H9 (cell line): Measurements from ENCODE around the gene BCL2L2. TPM values are rescaled to one million over a fixed set of nuclear protein-coding genes. Genes with fewer than 3 reads are reported as not detected.

Experiments used
- DNase-seq: peaks from one replicate; pipeline ENCODE4 v3.0.0-alpha.2; 2017
- H2AFZ ChIP-seq: one replicate; pipeline ENCODE4 v1.6.1; 2013; ENCODE audit warnings: mild to moderate bottlenecking, low read length, control low read depth, moderate library complexity
- H2AK5ac ChIP-seq: 2 replicates; pipeline ENCODE4 v1.6.1; 2013; ENCODE audit warnings: low read length, control low read depth, mixed read lengths; ENCODE audit not compliant: insufficient read length
- H2BK120ac ChIP-seq: one replicate; pipeline ENCODE4 v1.6.1; 2013; ENCODE audit warnings: low read depth, mild to moderate bottlenecking, low read length, control low read depth, inconsistent platforms; ENCODE audit not compliant: poor library complexity, severe bottlenecking
- H2BK12ac ChIP-seq: 2 replicates; pipeline ENCODE4 v1.6.1; 2013; ENCODE audit warnings: low read length, control low read depth, mixed read lengths, low read depth; ENCODE audit not compliant: insufficient read length
- H2BK15ac ChIP-seq: 2 replicates; pipeline ENCODE4 v1.6.1; 2013; ENCODE audit warnings: low read depth, low read length, control low read depth
- H2BK20ac ChIP-seq: one replicate; pipeline ENCODE4 v1.6.1; 2013; ENCODE audit warnings: low read depth, mild to moderate bottlenecking, low read length, control low read depth, inconsistent platforms; ENCODE audit not compliant: poor library complexity, severe bottlenecking
- H2BK5ac ChIP-seq: 2 replicates; pipeline ENCODE4 v1.6.1; 2013; ENCODE audit warnings: low read length, control low read depth, mixed read lengths; ENCODE audit not compliant: insufficient read length
- H3K14ac ChIP-seq: 2 replicates; pipeline ENCODE4 v1.6.1; 2013; ENCODE audit warnings: low read length, control low read depth; ENCODE audit not compliant: insufficient read depth
- H3K18ac ChIP-seq: 2 replicates; pipeline ENCODE4 v1.6.1; 2013; ENCODE audit warnings: low read depth, mild to moderate bottlenecking, mixed read lengths, low read length, control low read depth; ENCODE audit not compliant: insufficient read length
- H3K23ac ChIP-seq: 2 replicates; pipeline ENCODE4 v1.6.1; 2013; ENCODE audit warnings: low read length, control low read depth, mixed read lengths, low read depth; ENCODE audit not compliant: insufficient read length
- H3K23me2 ChIP-seq: 2 replicates; pipeline ENCODE4 v1.6.1; 2013; ENCODE audit warnings: low read depth, mild to moderate bottlenecking, mixed read lengths, low read length, control low read depth; ENCODE audit not compliant: insufficient read length, poor library complexity, severe bottlenecking
- H3K27ac ChIP-seq: 2 replicates; pipeline ENCODE4 v1.5.1; 2013; ENCODE audit warnings: low read length, control low read depth, mixed read lengths, low read depth; ENCODE audit not compliant: insufficient read length
- H3K27me3 ChIP-seq: 2 replicates; pipeline ENCODE4 v1.6.1; 2013; ENCODE audit warnings: low read length, control low read depth, inconsistent platforms; ENCODE audit not compliant: insufficient read depth
- H3K4ac ChIP-seq: 2 replicates; pipeline ENCODE4 v1.6.1; 2013; ENCODE audit warnings: low read depth, mild to moderate bottlenecking, control low read depth, inconsistent platforms, low read length, moderate library complexity
- H3K4me1 ChIP-seq: 2 replicates; pipeline ENCODE4 v1.6.1; 2013; ENCODE audit warnings: low read length, control low read depth, inconsistent platforms; ENCODE audit not compliant: insufficient read depth
- H3K4me2 ChIP-seq: 2 replicates; pipeline ENCODE4 v1.6.1; 2013; ENCODE audit warnings: low read length, control low read depth, mixed read lengths; ENCODE audit not compliant: insufficient read length, insufficient read depth
- H3K56ac ChIP-seq: 2 replicates; pipeline ENCODE4 v1.6.1; 2013; ENCODE audit warnings: low read depth, mild to moderate bottlenecking, mixed read lengths, low read length, control low read depth; ENCODE audit not compliant: insufficient read length
- H3K79me1 ChIP-seq: 2 replicates; pipeline ENCODE4 v1.6.1; 2013; ENCODE audit warnings: low read depth, mild to moderate bottlenecking, moderate library complexity, low read length, control low read depth, inconsistent platforms; ENCODE audit not compliant: insufficient read depth, poor library complexity, severe bottlenecking
- H3K79me2 ChIP-seq: 2 replicates; pipeline ENCODE4 v1.6.1; 2013; ENCODE audit warnings: low read length, control low read depth, inconsistent platforms; ENCODE audit not compliant: insufficient read depth
- H3K9ac ChIP-seq: 2 replicates; pipeline ENCODE4 v1.6.1; 2013; ENCODE audit warnings: low read length, control low read depth, mixed read lengths; ENCODE audit not compliant: insufficient read length; ENCODE audit errors: extremely low read depth
- H3K9me3 ChIP-seq: one replicate; pipeline ENCODE4 v1.6.1; 2013; ENCODE audit warnings: low read depth, low read length, inconsistent platforms; ENCODE audit not compliant: control insufficient read depth
- H3T11ph ChIP-seq: one replicate; pipeline ENCODE4 v1.6.1; 2013; ENCODE audit warnings: mild to moderate bottlenecking, low read length, control low read depth, inconsistent platforms
- H4K20me1 ChIP-seq: one replicate; pipeline ENCODE4 v1.6.1; 2013; ENCODE audit not compliant: control insufficient read depth, insufficient read length, insufficient read depth
- H4K5ac ChIP-seq: 2 replicates; pipeline ENCODE4 v1.6.1; 2013; ENCODE audit warnings: low read depth, mild to moderate bottlenecking, mixed read lengths, low read length, control low read depth; ENCODE audit not compliant: insufficient read length
- H4K8ac ChIP-seq: replicated peaks from 2 replicates; pipeline ENCODE4 v1.6.1; 2013; ENCODE audit warnings: low read length, control low read depth, mixed read lengths, low read depth; ENCODE audit not compliant: insufficient read length
- H4K91ac ChIP-seq: 2 replicates; pipeline ENCODE4 v1.6.1; 2013; ENCODE audit warnings: low read depth, mild to moderate bottlenecking, moderate library complexity, mixed read lengths, low read length, control low read depth; ENCODE audit not compliant: insufficient read length
- H3K27ac Mint-ChIP-seq, 3 experiments: 2 replicates in 2 of 3; 3 replicates in 1 of 3; pipeline ENCODE4 v1.8.0; 2020 to 2021; ENCODE audit warnings: mixed read lengths in 3 of 3, mild to moderate bottlenecking in 1 of 3, moderate library complexity in 1 of 3
- H3K27me3 Mint-ChIP-seq: 2 replicates; pipeline ENCODE4 v1.8.0; 2021; ENCODE audit warnings: low read depth, mild to moderate bottlenecking, moderate library complexity, mixed read lengths
- H3K36me3 Mint-ChIP-seq, 3 experiments: 2 replicates in 2 of 3; 3 replicates in 1 of 3; pipeline ENCODE4 v1.8.0; 2020 to 2021; ENCODE audit warnings: low read depth in 3 of 3, mixed read lengths in 3 of 3; ENCODE audit not compliant: insufficient read depth in 1 of 3
- H3K4me1 Mint-ChIP-seq, 2 experiments: 2 replicates each; pipeline ENCODE4 v1.8.0; 2020; ENCODE audit warnings: mixed read lengths in 2 of 2
- H3K4me3 Mint-ChIP-seq, 2 experiments: 2 replicates in 1 of 2; 3 replicates in 1 of 2; pipeline ENCODE4 v1.8.0; 2020 to 2021; ENCODE audit warnings: mild to moderate bottlenecking in 2 of 2, mixed read lengths in 2 of 2, moderate library complexity in 1 of 2
- H3K9me3 Mint-ChIP-seq, 2 experiments: 2 replicates in 1 of 2; 3 replicates in 1 of 2; pipeline ENCODE4 v1.8.0; 2020; ENCODE audit warnings: mild to moderate bottlenecking in 2 of 2, mixed read lengths in 2 of 2, moderate library complexity in 1 of 2
- WGBS: extraction: QIAGEN DNeasy Blood & Tissue Kit; methylation state at CpG from one replicate; pipeline ENCODE4 v1.1.7; 2013; ENCODE audit warnings: missing lambda C conversion rate, low lambda C conversion rate, mixed read lengths; ENCODE audit not compliant: insufficient read length; ENCODE audit errors: extremely low coverage; 5-methylcytosine and 5-hydroxymethylcytosine counted together
- total RNA-seq: library from RNA; stranded (reverse); gene quantifications from 2 replicates; pipeline ENCODE4 v1.2.1, GENCODE V29; 2021
- TF ChIP-seq, protein P1 (sequence below): fragments of 200-600 bp; sonication (generic); conservative IDR thresholded peaks from 3 replicates; pipeline ENCODE4 v1.8.0; 2021; ENCODE audit warnings: antibody characterized with exemption, mild to moderate bottlenecking

BCL2L2 gene
- total RNA-seq, 1 experiment from 2014 or later, result 8.4 TPM

GRCh38 chr14:23301969-23302289 is 4.7 kb upstream of the BCL2L2 start:
- H3K79me2 ChIP-seq, result no peaks in the 10 kb centered on the region
- H3K9me3 ChIP-seq, result no peaks in the 10 kb centered on the region
- H3K14ac ChIP-seq, result no peak overlapping the region
- no peak overlapping the region for H3K23ac ChIP-seq
- H2AFZ ChIP-seq, result no peak overlapping the region
- no CpG with 5 or more reads among the region's 25 CpGs for WGBS
- H2BK20ac ChIP-seq, result no peak overlapping the region
- no peak overlapping the region for H4K5ac ChIP-seq
- no peak overlapping the region for H3K27ac ChIP-seq
- peaks cover 21% of the 10 kb centered on the region for H3K23me2 ChIP-seq
- H3K79me1 ChIP-seq, result no peaks in the 10 kb centered on the region
- H3K4me1 Mint-ChIP-seq, result peaks cover 16 to 24% of the 10 kb centered on the region in 2 experiments
- H3K27me3 Mint-ChIP-seq, result peaks cover 58% of the 10 kb centered on the region
- no peak overlapping the region for H2BK12ac ChIP-seq
- no peaks in the 10 kb centered on the region for H3K9me3 Mint-ChIP-seq
- peak overlapping the region in 2 of 3 experiments; percentile 40 to 78; a peak in 1 of 7 replicates for H3K27ac Mint-ChIP-seq
- TF ChIP-seq, protein P1, sequence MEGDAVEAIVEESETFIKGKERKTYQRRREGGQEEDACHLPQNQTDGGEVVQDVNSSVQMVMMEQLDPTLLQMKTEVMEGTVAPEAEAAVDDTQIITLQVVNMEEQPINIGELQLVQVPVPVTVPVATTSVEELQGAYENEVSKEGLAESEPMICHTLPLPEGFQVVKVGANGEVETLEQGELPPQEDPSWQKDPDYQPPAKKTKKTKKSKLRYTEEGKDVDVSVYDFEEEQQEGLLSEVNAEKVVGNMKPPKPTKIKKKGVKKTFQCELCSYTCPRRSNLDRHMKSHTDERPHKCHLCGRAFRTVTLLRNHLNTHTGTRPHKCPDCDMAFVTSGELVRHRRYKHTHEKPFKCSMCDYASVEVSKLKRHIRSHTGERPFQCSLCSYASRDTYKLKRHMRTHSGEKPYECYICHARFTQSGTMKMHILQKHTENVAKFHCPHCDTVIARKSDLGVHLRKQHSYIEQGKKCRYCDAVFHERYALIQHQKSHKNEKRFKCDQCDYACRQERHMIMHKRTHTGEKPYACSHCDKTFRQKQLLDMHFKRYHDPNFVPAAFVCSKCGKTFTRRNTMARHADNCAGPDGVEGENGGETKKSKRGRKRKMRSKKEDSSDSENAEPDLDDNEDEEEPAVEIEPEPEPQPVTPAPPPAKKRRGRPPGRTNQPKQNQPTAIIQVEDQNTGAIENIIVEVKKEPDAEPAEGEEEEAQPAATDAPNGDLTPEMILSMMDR, result no peak
- H3K4me2 ChIP-seq, result peak overlapping the region; percentile 88
- no peak overlapping the region for H2BK5ac ChIP-seq
- H3K56ac ChIP-seq, result no peak overlapping the region
- peaks cover 0 to 10% (median 0%) of the 10 kb centered on the region in 3 experiments; a peak in 1 of 7 replicates for H3K36me3 Mint-ChIP-seq
- H3K9ac ChIP-seq, result no peak overlapping the region
- H3T11ph ChIP-seq, result no peak overlapping the region
- no peak overlapping the region for H2BK15ac ChIP-seq
- H3K4me3 Mint-ChIP-seq, result peak overlapping the region; percentile 79 to 86
- H2AK5ac ChIP-seq, result no peak overlapping the region
- peak overlapping the region; percentile 67 for H3K18ac ChIP-seq
- H3K27me3 ChIP-seq, result peaks cover 8% of the 10 kb centered on the region; the same call in 1 of the 2 replicates
- H3K4ac ChIP-seq, result no peak overlapping the region
- H3K4me1 ChIP-seq, result no peaks in the 10 kb centered on the region
- no peak overlapping the region for H2BK120ac ChIP-seq
- H4K8ac ChIP-seq, result no peak overlapping the region
- DNase-seq, result no peak
- H4K91ac ChIP-seq, result no peak overlapping the region
- no peaks in the 10 kb centered on the region for H4K20me1 ChIP-seq
